ENCODE measurements around the gene TNK2.

Gene TNK2

DNA sequence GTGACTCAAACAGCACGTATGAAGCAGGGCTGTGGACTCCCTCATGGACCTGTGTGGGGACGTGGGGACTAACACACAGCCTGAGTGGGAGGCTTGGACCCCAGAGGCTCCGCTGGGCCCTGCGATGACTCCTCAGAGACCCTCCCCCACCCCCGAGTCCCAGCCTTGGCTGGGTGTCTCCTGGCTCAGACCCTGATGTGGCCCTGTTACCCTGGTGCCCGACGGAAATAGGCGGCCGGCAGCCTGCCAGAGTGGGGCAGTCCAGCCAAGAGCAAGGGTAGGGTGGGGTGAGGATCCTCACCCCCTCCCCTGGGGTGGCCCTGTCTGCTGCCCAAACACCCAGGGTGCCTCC lies 15.3 kb downstream of the TNK2 start:
- H3K9me3 ChIP-seq (ENCODE audit: control insufficient read depth, low read length), result no peaks in the 10 kb centered on the region
- peaks cover 53% of the 10 kb centered on the region for H3K4me1 ChIP-seq (ENCODE audit: control insufficient read depth, insufficient read depth, low read depth, low read length)
- H2BK12ac ChIP-seq (ENCODE audit: low read length in 2 of 2), result peak overlapping the region; percentile 67 to 70
- DNase-seq, result no peak
- peak overlapping the region in 1 of 2 experiments; percentile 55 for H3K4me3 ChIP-seq (ENCODE audit: insufficient read depth in 1 of 2, low read depth in 1 of 2, low read length in 2 of 2)
- H2BK15ac ChIP-seq (ENCODE audit: low read depth, poor library complexity, severe bottlenecking), result peak overlapping the region; percentile 87
- peak overlapping the region; percentile 54 for H2BK120ac ChIP-seq (ENCODE audit: low read depth, low read length)
- H3K18ac ChIP-seq (ENCODE audit: low read depth in 1 of 2, low read length in 2 of 2), result peak overlapping the region; percentile 83 to 87
- H3K9ac ChIP-seq (ENCODE audit: low read length), result peak overlapping the region; percentile 57
- H3K4me2 ChIP-seq (ENCODE audit: low read length, poor library complexity, severe bottlenecking), result peak overlapping the region; percentile 35
- no peaks in the 10 kb centered on the region for H3K27me3 ChIP-seq (ENCODE audit: control insufficient read depth in 1 of 2, insufficient read depth in 1 of 2, low read length in 2 of 2)
- H4K8ac ChIP-seq (ENCODE audit: low read length), result peak overlapping the region; percentile 92
- peaks cover 47% of the 10 kb centered on the region for H3K79me1 ChIP-seq (replicated peaks; ENCODE audit: low read length, poor library complexity, severe bottlenecking)
- H3K27ac ChIP-seq (ENCODE audit: low read length, poor library complexity, severe bottlenecking), result no peak overlapping the region
- H3K23ac ChIP-seq (ENCODE audit: low read length in 2 of 2), result peak overlapping the region in 1 of 2 experiments; percentile 23
- WGBS, result 81% methylated on average over 6 of the region's 9 CpGs
- H3K36me3 ChIP-seq (ENCODE audit: control insufficient read depth in 1 of 2, insufficient read depth in 2 of 2, low read depth in 1 of 2, low read length in 2 of 2), result peaks cover under 1 to 19% of the 10 kb centered on the region in 2 experiments
- peak overlapping the region; percentile 46 for H2BK5ac ChIP-seq (ENCODE audit: low read depth, low read length, poor library complexity, severe bottlenecking)
- H2AK5ac ChIP-seq (ENCODE audit: low read length, severe bottlenecking), result no peak overlapping the region
- peak overlapping the region; percentile 24 to 81 for H3K4ac ChIP-seq (ENCODE audit: low read depth in 1 of 2, low read length in 2 of 2)
- H4K91ac ChIP-seq (ENCODE audit: low read length), result peak overlapping the region; percentile 84
- H3K14ac ChIP-seq (ENCODE audit: low read length in 2 of 2), result peak overlapping the region in 1 of 2 experiments; percentile 76
- H2AFZ ChIP-seq (ENCODE audit: low read depth, low read length), result no peak overlapping the region

DNA sequence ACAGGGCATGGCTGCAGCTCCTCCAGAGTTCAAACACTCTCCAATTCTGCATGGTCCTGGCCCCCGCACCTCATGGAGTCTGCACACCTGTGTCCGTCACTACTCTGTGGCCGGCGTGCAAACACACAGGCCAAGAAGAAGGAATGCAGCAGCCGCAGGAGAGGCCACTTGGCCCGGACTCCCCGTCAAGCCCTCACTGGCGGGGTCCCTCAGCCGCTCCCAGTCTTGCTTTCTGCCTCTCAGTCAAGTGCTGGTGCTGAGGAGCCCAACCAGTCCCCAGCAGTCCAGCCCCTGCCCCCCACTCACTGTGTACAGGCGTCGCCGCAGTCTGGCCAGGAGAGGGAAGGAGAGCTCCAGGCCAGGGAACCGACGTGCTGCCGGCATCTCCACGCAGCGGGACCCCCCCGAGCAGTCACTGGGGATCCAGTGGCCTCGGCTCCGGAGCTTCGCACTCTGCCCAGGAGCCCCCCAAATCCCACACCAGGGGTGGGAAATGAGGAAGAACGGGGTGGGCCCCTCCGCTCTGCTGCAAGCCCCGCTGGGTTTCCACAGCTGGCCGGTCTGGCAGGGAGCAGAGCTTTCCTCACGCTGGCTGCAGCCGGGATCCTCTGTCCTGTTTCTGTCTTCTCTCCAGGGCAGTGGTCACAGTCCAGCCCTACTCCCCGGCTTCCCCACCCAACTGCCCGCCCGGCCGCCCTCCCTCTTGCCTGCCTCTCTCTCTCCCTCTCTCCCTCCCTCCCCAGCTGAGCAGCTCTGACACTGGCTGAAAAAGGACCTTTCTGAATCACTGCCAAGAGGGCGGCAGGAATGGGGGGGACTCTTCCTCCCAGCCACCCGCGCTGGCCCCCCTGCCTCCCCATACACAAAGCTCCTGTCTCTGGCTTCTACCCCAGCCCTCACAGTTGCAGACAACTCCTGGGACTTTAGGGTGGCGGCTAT lies 16.0 kb downstream of the TNK2 start:
- peaks cover 6 to 24% of the 10 kb centered on the region in 2 experiments for H3K36me3 ChIP-seq (ENCODE audit: control insufficient read depth in 1 of 2, insufficient read depth in 2 of 2, low read depth in 1 of 2, low read length in 2 of 2)
- peak overlapping the region in 1 of 2 experiments; percentile 87 for H3K18ac ChIP-seq (ENCODE audit: low read depth in 1 of 2, low read length in 2 of 2)
- H3K9ac ChIP-seq (ENCODE audit: low read length), result peak overlapping the region; percentile 57
- peak overlapping the region; percentile 92 for H4K8ac ChIP-seq (ENCODE audit: low read length)
- WGBS, result 41% methylated on average over 25 of the region's 35 CpGs
- peak overlapping the region; percentile 84 for H4K91ac ChIP-seq (ENCODE audit: low read length)
- no peak overlapping the region for H2AFZ ChIP-seq (ENCODE audit: low read depth, low read length)
- H3K14ac ChIP-seq (ENCODE audit: low read length in 2 of 2), result peak overlapping the region in 1 of 2 experiments; percentile 76
- H3K9me3 ChIP-seq (ENCODE audit: control insufficient read depth, low read length), result no peaks in the 10 kb centered on the region
- H3K4me1 ChIP-seq (ENCODE audit: control insufficient read depth, insufficient read depth, low read depth, low read length), result peaks cover 53% of the 10 kb centered on the region
- no peaks in the 10 kb centered on the region for H3K27me3 ChIP-seq (ENCODE audit: control insufficient read depth in 1 of 2, insufficient read depth in 1 of 2, low read length in 2 of 2)
- H3K79me1 ChIP-seq (replicated peaks; ENCODE audit: low read length, poor library complexity, severe bottlenecking), result peaks cover 47% of the 10 kb centered on the region
- H3K27ac ChIP-seq (ENCODE audit: low read length, poor library complexity, severe bottlenecking), result no peak overlapping the region
- no peak overlapping the region for H2BK5ac ChIP-seq (ENCODE audit: low read depth, low read length, poor library complexity, severe bottlenecking)
- H3K4ac ChIP-seq (ENCODE audit: low read depth in 1 of 2, low read length in 2 of 2), result peak overlapping the region in 1 of 2 experiments; percentile 81
- H2AK5ac ChIP-seq (ENCODE audit: low read length, severe bottlenecking), result no peak overlapping the region
- H2BK120ac ChIP-seq (ENCODE audit: low read depth, low read length), result no peak overlapping the region
- peak overlapping the region in 1 of 2 experiments; percentile 61 for H3K4me3 ChIP-seq (ENCODE audit: insufficient read depth in 1 of 2, low read depth in 1 of 2, low read length in 2 of 2)
- peak; percentile 81 for DNase-seq
- peak overlapping the region in 1 of 2 experiments; percentile 79 for H3K23ac ChIP-seq (ENCODE audit: low read length in 2 of 2)
- peak overlapping the region; percentile 35 for H3K4me2 ChIP-seq (ENCODE audit: low read length, poor library complexity, severe bottlenecking)
- H2BK12ac ChIP-seq (ENCODE audit: low read length in 2 of 2), result peak overlapping the region; percentile 2 to 67
- no peak overlapping the region for H2BK15ac ChIP-seq (ENCODE audit: low read depth, poor library complexity, severe bottlenecking)

DNA sequence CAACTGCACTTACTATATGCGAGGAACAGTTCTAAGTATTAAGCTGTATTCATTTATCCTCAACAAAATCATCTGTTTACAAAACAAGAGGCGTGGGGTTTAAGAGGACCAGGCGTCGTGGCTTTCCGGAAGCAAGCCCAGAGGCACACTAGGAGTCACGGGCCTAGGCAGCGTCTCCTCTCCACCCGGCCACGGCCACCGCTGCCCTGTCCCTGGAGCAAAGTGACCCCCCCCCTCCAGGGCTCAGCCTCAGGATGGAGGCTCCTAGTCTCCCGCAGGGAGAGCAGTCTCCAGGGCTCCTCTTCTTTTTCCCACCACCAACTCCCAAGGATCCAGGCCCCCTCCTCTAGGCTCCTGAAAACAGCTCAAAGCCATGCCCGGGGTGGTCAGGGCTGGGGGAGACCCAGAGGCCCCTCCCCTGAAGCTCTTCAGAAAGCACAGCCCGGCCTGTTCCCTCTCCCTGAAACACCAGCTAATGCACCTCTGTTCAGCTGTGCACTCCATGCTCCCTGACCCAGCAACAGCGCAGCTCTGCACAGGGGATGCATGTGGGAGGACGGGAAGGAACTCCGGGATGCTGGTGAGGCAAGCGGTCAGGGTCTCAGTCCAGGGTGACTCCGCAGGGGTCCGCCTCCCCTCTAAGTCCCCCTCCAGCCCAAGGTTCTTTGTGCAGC lies 16.8 kb downstream of the TNK2 start:
- no peak overlapping the region for H2BK12ac ChIP-seq (ENCODE audit: low read length in 2 of 2)

More for the DNA sequence above, 16.8 kb downstream of the TNK2 start:
- Histone ChIP-seq H4K8ac (ENCODE audit: low read length) (no peak overlapping the region), H3K4me2 (ENCODE audit: low read length, poor library complexity, severe bottlenecking) (no peak overlapping the region), H2AFZ (ENCODE audit: low read depth, low read length) (no peak overlapping the region), H3K9me3 (ENCODE audit: control insufficient read depth, low read length) (no peaks in the 10 kb centered on the region), H3K27ac (ENCODE audit: low read length, poor library complexity, severe bottlenecking) (no peak overlapping the region), H3K36me3 (ENCODE audit: control insufficient read depth in 1 of 2, insufficient read depth in 2 of 2, low read depth in 1 of 2, low read length in 2 of 2) (peaks cover 6 to 29% of the 10 kb centered on the region in 2 experiments), H3K14ac (ENCODE audit: low read length in 2 of 2) (peak overlapping the region in 1 of 2 experiments; percentile 74), H4K91ac (ENCODE audit: low read length) (peak overlapping the region; percentile 72), H2AK5ac (ENCODE audit: low read length, severe bottlenecking) (no peak overlapping the region), H3K23ac (ENCODE audit: low read length in 2 of 2) (peak overlapping the region in 1 of 2 experiments; percentile 79), H3K4ac (ENCODE audit: low read depth in 1 of 2, low read length in 2 of 2) (no peak overlapping the region), H3K79me1 (replicated peaks; ENCODE audit: low read length, poor library complexity, severe bottlenecking) (peaks cover 52% of the 10 kb centered on the region), H3K4me1 (ENCODE audit: control insufficient read depth, insufficient read depth, low read depth, low read length) (peaks cover 45% of the 10 kb centered on the region), H3K27me3 (ENCODE audit: control insufficient read depth in 1 of 2, insufficient read depth in 1 of 2, low read length in 2 of 2) (no peaks in the 10 kb centered on the region), H3K18ac (ENCODE audit: low read depth in 1 of 2, low read length in 2 of 2) (peak overlapping the region in 1 of 2 experiments; percentile 84), H2BK15ac (ENCODE audit: low read depth, poor library complexity, severe bottlenecking) (no peak overlapping the region), H3K4me3 (ENCODE audit: insufficient read depth in 1 of 2, low read depth in 1 of 2, low read length in 2 of 2) (peak overlapping the region in 1 of 2 experiments; percentile 61), H3K9ac (ENCODE audit: low read length) (peak overlapping the region; percentile 38), H2BK5ac (ENCODE audit: low read depth, low read length, poor library complexity, severe bottlenecking) (no peak overlapping the region), H2BK120ac (ENCODE audit: low read depth, low read length) (no peak overlapping the region)
- DNase-seq, result no peak
- WGBS, result 87% methylated on average over 19 of the region's 19 CpGs
